Peyer's patch (tissue), 4 donors: Measurements from ENCODE around the gene RAPGEF1.

Experiments used
- POLR2A ChIP-seq, 2 donors: fragments of 450-650 bp; IDR thresholded peaks; one replicate each; pipeline ENCODE4 v1.5.1; 2017; ENCODE audit warnings: antibody characterized with exemption in 2 of 2, mild to moderate bottlenecking in 2 of 2, moderate library complexity in 2 of 2
- TF ChIP-seq, protein P1 (sequence below), 6 experiments: fragments of 450-650 bp in 4 of 6; fragments of 200-600 bp in 2 of 6; sonication (generic) in 1 of 6; IDR thresholded peaks; one replicate each; pipeline ENCODE4 v1.5.1; 2017 to 2019; ENCODE audit warnings: antibody characterized with exemption in 6 of 6, mild to moderate bottlenecking in 3 of 6, moderate library complexity in 1 of 6

DNA sequence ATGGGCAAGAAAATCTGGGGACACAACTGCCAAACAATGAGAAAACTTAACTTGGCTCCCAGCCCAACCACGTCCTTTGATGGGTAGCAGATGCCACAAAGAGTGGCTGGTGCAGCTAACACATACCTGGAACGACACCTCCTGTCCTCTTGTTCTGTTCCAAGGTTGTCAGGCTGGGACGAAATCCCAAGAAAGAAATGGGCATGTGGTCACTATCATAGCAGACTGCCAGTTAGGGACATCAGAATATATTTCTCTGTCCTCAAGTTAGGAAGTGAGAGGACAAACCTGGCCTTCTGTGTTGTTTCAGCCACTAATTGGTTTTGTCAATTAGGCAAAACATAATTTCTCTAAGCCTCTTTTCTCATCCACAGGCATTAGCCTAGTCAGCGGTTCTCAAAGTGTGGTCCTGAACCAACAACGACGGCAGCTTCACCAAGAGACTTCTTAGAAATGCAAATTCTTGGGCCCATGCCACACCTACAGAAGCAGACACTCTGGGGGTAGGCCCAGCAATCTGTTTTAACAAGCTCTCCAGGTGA lies 63.4 kb downstream of the RAPGEF1 start:
- TF ChIP-seq, protein P1, sequence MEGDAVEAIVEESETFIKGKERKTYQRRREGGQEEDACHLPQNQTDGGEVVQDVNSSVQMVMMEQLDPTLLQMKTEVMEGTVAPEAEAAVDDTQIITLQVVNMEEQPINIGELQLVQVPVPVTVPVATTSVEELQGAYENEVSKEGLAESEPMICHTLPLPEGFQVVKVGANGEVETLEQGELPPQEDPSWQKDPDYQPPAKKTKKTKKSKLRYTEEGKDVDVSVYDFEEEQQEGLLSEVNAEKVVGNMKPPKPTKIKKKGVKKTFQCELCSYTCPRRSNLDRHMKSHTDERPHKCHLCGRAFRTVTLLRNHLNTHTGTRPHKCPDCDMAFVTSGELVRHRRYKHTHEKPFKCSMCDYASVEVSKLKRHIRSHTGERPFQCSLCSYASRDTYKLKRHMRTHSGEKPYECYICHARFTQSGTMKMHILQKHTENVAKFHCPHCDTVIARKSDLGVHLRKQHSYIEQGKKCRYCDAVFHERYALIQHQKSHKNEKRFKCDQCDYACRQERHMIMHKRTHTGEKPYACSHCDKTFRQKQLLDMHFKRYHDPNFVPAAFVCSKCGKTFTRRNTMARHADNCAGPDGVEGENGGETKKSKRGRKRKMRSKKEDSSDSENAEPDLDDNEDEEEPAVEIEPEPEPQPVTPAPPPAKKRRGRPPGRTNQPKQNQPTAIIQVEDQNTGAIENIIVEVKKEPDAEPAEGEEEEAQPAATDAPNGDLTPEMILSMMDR (IDR thresholded peaks at IDR 0.05), result no peak
- no peak for TF ChIP-seq POLR2A (IDR thresholded peaks at IDR 0.05)
